IPS-20b (cell line): Measurements from ENCODE around the gene KCTD12.
"Not testable (repeated sequence)": the region's sequence is repeated elsewhere in the genome, so short reads cannot be mapped to it uniquely, and the experiment has no call there.

ENCODE experiments used
- H3K27ac ChIP-seq: one replicate; pipeline ENCODE4 v1.5.1; 2013; ENCODE audit warnings: low read length
- H3K27me3 ChIP-seq: 2 replicates; pipeline ENCODE4 v1.6.1; 2013; ENCODE audit warnings: mild to moderate bottlenecking, low read length, inconsistent platforms; ENCODE audit not compliant: insufficient read depth
- H3K36me3 ChIP-seq: 2 replicates; pipeline ENCODE4 v1.6.1; 2013; ENCODE audit warnings: low read depth, mild to moderate bottlenecking, inconsistent platforms, low read length, moderate library complexity; ENCODE audit not compliant: insufficient read depth
- H3K4me1 ChIP-seq: 2 replicates; pipeline ENCODE4 v1.6.1; 2013; ENCODE audit warnings: mild to moderate bottlenecking, control low read depth, inconsistent platforms, low read length, moderate library complexity; ENCODE audit not compliant: insufficient read depth
- H3K4me3 ChIP-seq: 2 replicates; pipeline ENCODE4 v1.5.1; 2013; ENCODE audit warnings: mild to moderate bottlenecking, low read length, inconsistent platforms
- H3K9ac ChIP-seq: 2 replicates; pipeline ENCODE4 v1.6.1; 2013; ENCODE audit warnings: low read depth, mild to moderate bottlenecking, inconsistent platforms, low read length, moderate library complexity
- H3K9me3 ChIP-seq: 2 replicates; pipeline ENCODE4 v1.6.1; 2013; ENCODE audit warnings: mild to moderate bottlenecking, low read depth, low read length, inconsistent platforms; ENCODE audit not compliant: insufficient read depth

Gene KCTD12

GRCh38 chr13:76886292-76887075 is at the start of gene KCTD12:
TSS of gene KCTD12 (minus strand) at chr13:76886405. CDS start at chr13:76886148, 257 bp downstream.
- no peaks in the 10 kb centered on the region for H3K36me3 ChIP-seq
- H3K9ac ChIP-seq: peak within 1 kb of the TSS; percentile 7; the same call in 1 of the 2 replicates
- H3K27ac ChIP-seq: no peak within 1 kb of the TSS
- H3K4me1 ChIP-seq: peaks cover 6% of the 10 kb centered on the region; the same call in 1 of the 2 replicates
- H3K27me3 ChIP-seq: peaks cover 74% of the 10 kb centered on the region
- H3K4me3 ChIP-seq: peak within 1 kb of the TSS; percentile 72
- no peaks in the 10 kb centered on the region for H3K9me3 ChIP-seq

DNA sequence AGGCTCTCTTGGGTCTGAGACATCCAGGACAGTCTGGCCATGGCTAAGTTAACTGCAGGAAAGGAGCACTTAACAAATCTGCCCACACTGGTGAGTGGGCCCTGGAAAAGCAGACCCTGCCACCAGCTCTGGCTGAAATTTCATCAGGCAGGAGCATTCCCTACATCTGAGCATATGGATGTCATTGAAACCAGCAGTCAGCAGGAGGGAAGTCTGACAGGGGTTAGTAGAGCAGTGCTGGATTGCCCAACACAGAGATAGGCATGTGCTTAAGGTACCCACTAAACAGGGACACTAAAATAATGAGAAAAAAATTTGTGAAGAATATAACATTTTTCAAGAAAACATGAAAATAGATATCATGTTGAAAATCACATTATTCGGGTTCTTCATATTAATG is 48.5 kb upstream of the KCTD12 start:
- no peaks in the 10 kb centered on the region for H3K4me1 ChIP-seq
- H3K9me3 ChIP-seq: no peaks in the 10 kb centered on the region
- no peaks in the 10 kb centered on the region for H3K36me3 ChIP-seq
- H3K27ac ChIP-seq: no peak overlapping the region
- no peak overlapping the region for H3K9ac ChIP-seq
- H3K27me3 ChIP-seq: no peaks in the 10 kb centered on the region
- H3K4me3 ChIP-seq: no peak overlapping the region

DNA sequence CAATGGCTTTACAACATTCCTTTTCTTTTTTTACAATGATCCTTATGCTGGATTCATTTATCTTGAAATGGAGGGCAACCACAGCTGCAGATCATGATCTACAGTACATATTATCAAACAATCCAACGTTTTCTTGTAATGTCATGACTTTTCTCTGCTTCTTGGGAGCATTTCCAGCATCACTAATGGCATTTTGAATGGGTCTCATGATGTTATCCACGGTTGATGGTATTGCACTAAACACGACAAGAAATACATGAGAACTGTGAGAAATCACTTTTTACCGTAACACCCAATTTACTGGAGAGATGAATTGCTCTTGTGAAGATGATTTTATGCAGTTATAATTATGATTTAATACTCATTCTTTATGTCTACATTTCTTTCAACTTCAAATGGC is 45.9 kb upstream of the KCTD12 start:
- H3K4me3 ChIP-seq: no peak overlapping the region
- no peak overlapping the region for H3K9ac ChIP-seq

DNA sequence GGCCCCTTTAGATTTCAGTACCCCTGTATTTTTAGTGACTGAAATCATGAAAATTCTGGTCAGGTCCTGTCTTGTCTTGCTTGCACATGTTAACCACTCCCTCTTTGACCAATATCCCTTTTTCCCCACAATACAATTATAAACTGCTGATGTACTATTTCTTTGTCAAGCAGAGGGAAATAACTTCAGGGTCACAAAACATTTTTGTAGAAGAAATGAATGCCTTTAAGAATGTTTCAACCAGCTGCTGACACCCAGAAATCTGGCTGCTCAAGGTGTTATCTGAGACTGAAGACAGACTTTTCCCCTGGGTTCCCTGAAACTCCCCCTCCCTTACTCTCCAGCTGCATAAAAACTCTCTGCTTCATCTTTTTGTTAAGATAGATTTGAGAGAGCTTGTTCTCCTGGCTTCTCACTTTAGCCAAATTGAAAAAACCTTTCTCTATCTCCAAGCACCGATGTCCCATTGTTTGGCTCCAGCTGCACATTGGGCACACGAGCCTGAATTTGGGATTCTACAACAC is 43.7 kb upstream of the KCTD12 start:
- Histone ChIP-seq H3K36me3 (no peaks in the 10 kb centered on the region), H3K9me3 (no peaks in the 10 kb centered on the region), H3K4me3 (no peak overlapping the region), H3K27ac (no peak overlapping the region), H3K27me3 (no peaks in the 10 kb centered on the region), H3K4me1 (peaks cover 4% of the 10 kb centered on the region; the same call in 1 of the 2 replicates), H3K9ac (no peak overlapping the region)

More for the DNA sequence above, 45.9 kb upstream of the KCTD12 start:
- Histone ChIP-seq H3K9me3 (no peaks in the 10 kb centered on the region), H3K27me3 (no peaks in the 10 kb centered on the region), H3K4me1 (no peaks in the 10 kb centered on the region), H3K27ac (no peak overlapping the region), H3K36me3 (no peaks in the 10 kb centered on the region)

DNA sequence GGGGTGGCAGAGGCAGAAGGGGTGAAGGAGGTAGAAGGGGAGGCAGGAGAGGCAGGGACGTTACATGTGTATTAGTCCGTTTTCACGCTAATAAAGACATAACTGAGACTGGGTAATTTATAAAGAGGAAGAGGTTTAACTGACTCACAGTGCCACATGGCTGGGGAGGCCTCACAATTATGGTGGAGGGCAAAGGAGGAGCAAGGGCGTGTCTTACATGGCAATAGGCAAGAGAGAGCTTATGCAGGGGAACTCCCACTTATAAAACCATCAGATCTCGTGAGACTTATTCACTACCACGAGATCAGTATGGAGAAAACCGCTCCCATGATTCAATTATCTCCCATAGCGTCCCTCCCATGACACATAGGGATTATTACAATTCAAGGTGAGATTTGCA is 43.1 kb upstream of the KCTD12 start:
- Histone ChIP-seq H3K4me3 (no peak overlapping the region), H3K4me1 (peaks cover 4% of the 10 kb centered on the region; the same call in 1 of the 2 replicates), H3K9me3 (no peaks in the 10 kb centered on the region), H3K36me3 (no peaks in the 10 kb centered on the region), H3K27ac (no peak overlapping the region), H3K27me3 (no peaks in the 10 kb centered on the region), H3K9ac (no peak overlapping the region)

DNA sequence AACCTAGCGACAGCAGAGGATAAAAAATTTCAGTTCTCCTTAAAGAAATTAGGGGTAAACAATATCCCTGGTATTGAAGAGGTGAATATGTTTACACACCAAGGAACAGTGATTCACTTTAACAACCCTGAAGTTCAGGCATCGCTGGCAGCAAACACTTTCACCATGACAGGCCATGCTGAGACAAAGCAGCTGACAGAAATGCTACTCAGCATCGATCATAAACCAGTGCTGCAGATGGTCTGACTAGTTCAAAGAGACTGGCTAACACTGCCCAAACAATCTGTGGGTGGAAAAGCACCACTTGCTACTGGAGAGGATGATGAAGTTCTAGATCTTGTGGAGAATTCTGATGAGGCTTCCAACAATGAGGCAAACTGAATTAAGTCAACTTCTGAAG is 42.3 kb upstream of the KCTD12 start:
- Histone ChIP-seq H3K4me1 (peaks cover 4% of the 10 kb centered on the region; the same call in 1 of the 2 replicates), H3K27ac (no peak overlapping the region), H3K27me3 (no peaks in the 10 kb centered on the region), H3K9ac (no peak overlapping the region), H3K4me3 (no peak overlapping the region), H3K36me3 (no peaks in the 10 kb centered on the region), H3K9me3 (no peaks in the 10 kb centered on the region)

DNA sequence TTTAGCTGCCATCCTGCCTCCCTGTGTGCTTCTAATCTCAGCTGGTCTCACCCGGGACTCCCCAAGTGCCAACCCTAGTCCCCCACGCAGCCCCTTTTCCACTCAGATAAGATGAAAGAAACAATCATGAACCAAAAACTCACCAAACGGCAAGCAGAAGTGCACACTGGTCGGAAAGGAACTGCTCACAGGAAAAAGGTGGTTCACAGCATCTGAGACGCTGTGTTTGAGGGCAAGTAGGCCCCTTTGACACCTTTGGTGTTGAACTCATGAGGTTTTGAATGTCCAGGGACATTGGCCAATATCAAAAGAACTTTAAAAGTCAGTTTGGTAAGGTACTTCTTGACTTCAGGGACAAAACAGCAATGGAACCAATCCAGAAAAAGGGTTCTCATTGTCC is 41.8 kb upstream of the KCTD12 start:
- H3K36me3 ChIP-seq: no peaks in the 10 kb centered on the region
- peaks cover 4% of the 10 kb centered on the region; the same call in 1 of the 2 replicates for H3K4me1 ChIP-seq
- H3K9me3 ChIP-seq: no peaks in the 10 kb centered on the region
- H3K27ac ChIP-seq: no peak overlapping the region
- no peak overlapping the region for H3K9ac ChIP-seq
- no peak overlapping the region for H3K4me3 ChIP-seq
- no peaks in the 10 kb centered on the region for H3K27me3 ChIP-seq

- Histone ChIP-seq H3K9ac (no peak overlapping the region), H3K36me3 (no peaks in the 10 kb centered on the region), H3K27me3 (no peaks in the 10 kb centered on the region), H3K9me3 (no peaks in the 10 kb centered on the region), H3K4me1 (peaks cover 4% of the 10 kb centered on the region; the same call in 1 of the 2 replicates), H3K4me3 (no peak overlapping the region), H3K27ac (no peak overlapping the region)
Observed at GRCh38 chr13:76925115-76925514, 38.9 kb upstream of the KCTD12 start.

DNA sequence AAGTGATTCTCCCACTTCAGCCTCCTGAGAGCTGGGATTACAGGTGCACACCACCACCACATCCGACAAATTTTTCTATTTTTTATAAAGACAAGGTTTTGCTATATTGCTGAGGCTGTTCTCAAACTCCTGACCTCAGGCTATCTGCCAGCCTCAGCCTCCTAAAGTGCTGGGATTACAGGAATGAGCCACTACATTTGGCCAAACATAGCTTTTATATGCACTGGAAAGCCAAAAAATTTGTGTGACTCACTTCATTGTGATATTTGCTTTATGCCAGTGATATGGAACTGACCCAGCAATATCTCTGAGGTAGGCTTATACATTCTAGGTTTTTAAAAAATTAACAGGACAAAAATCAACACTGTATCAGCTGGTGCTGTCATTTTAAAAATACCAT is 35.3 kb upstream of the KCTD12 start:
- H3K4me1 ChIP-seq: peaks cover 2% of the 10 kb centered on the region; the same call in 1 of the 2 replicates
- H3K27me3 ChIP-seq: no peaks in the 10 kb centered on the region
- no peak overlapping the region for H3K27ac ChIP-seq
- H3K36me3 ChIP-seq: no peaks in the 10 kb centered on the region
- no peaks in the 10 kb centered on the region for H3K9me3 ChIP-seq
- no peak overlapping the region for H3K4me3 ChIP-seq
- H3K9ac ChIP-seq: no peak overlapping the region

- H3K9ac ChIP-seq, H3K27ac ChIP-seq, H3K9me3 ChIP-seq, H3K4me1 ChIP-seq, H3K36me3 ChIP-seq, H3K27me3 ChIP-seq, H3K4me3 ChIP-seq: not testable (repeated sequence)
Observed at GRCh38 chr13:76917755-76918481, 31.7 kb upstream of the KCTD12 start.

DNA sequence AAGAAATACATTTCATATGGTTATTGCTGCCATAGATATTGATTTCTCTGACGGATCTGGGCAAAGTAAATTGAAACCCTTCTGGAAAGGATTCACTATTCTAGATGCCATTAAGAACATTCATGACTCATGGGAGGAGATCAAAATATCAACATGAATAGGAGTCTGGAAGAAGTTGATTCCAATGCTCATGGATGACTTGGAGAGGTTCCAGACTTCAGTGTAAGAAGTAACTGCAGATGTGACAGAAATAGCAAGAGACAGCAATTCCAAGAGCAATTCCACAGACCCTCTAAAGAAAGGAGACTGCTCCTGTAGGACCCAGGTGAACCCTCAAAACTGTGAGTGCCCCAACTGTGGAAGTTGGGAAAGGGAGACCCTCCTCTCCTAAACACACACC is 30.9 kb upstream of the KCTD12 start:
- no peak overlapping the region for H3K9ac ChIP-seq

DNA sequence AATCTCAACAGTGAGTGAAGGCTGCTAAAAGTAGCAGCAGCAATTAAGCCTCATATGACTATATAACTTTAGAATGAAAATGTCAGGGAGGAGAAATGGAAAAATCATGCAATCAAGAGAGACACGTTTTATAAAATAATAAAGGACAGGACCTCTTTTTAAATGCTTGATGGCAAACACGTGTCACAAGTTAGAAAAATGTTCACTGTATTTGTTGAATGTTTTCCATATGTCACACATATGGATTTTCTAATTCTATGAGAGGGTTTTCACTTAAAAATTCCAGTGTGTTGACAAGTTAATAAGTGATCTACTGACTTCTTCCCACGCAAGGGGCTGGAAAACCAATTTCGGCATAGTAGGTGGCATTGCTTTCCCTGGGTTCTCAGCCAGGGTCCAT is 27.7 kb upstream of the KCTD12 start:
- Histone ChIP-seq H3K4me3 (no peak overlapping the region), H3K27me3 (no peaks in the 10 kb centered on the region), H3K9ac (no peak overlapping the region), H3K9me3 (no peaks in the 10 kb centered on the region), H3K27ac (no peak overlapping the region), H3K4me1 (no peaks in the 10 kb centered on the region), H3K36me3 (no peaks in the 10 kb centered on the region)

More for the DNA sequence above, 30.9 kb upstream of the KCTD12 start:
- no peak overlapping the region for H3K4me3 ChIP-seq
- H3K27ac ChIP-seq: no peak overlapping the region
- no peaks in the 10 kb centered on the region for H3K4me1 ChIP-seq
- no peaks in the 10 kb centered on the region for H3K9me3 ChIP-seq
- H3K36me3 ChIP-seq: no peaks in the 10 kb centered on the region
- no peaks in the 10 kb centered on the region for H3K27me3 ChIP-seq
